ENCODE results near the gene THADA. TPM values are rescaled to one million over a fixed set of nuclear protein-coding genes. Genes with fewer than 3 reads are reported as not detected.
A peak's percentile ranks its signal among the peaks of the same experiment; 100 is the strongest.

THADA gene
- total and polyA plus RNA-seq, 2 donors (not counting 3 experiments of a cell fraction or from before 2014, with no cell fraction given), result 22.6 to 25.3 TPM

GRCh38 chr2:43239981-43240765 is 355.7 kb downstream of the THADA start:
- Histone ChIP-seq H3K9me3 (replicated peaks; ENCODE audit: control insufficient read depth, insufficient read depth, low read length) (no peaks in the 10 kb centered on the region), H3K27me3 (ENCODE audit: control insufficient read depth in 2 of 2, insufficient read depth in 2 of 2, low read length in 2 of 2) (no peaks in the 10 kb centered on the region), H3K79me2 (ENCODE audit: control insufficient read depth, insufficient read depth, low read length) (no peaks in the 10 kb centered on the region), H3K9me1 (replicated peaks; ENCODE audit: control insufficient read depth, extremely low read depth, insufficient read depth, low read length) (no peaks in the 10 kb centered on the region), H2AFZ (ENCODE audit: low read depth, low read length) (no peak overlapping the region), H3K9ac (replicated peaks; ENCODE audit: extremely low read depth, insufficient read depth, low read length) (no peak overlapping the region), H3K4me3 (replicated peaks in 1 of 3; ENCODE audit: insufficient read depth in 1 of 3, low read depth in 1 of 3, low read length in 3 of 3) (no peak overlapping the region), H3K4me1 (ENCODE audit: control insufficient read depth, extremely low read depth, insufficient read depth, low read length) (no peaks in the 10 kb centered on the region), H3K36me3 (ENCODE audit: control insufficient read depth in 2 of 2, extremely low read depth in 1 of 2, insufficient read depth in 2 of 2, low read length in 2 of 2) (peaks cover 0 to 1% of the 10 kb centered on the region in 2 experiments), H3K27ac (ENCODE audit: insufficient read depth, low read depth, low read length) (no peak overlapping the region), H4K20me1 (replicated peaks; ENCODE audit: control insufficient read depth, extremely low read depth, insufficient read depth, low read length) (no peaks in the 10 kb centered on the region), H3K4me2 (ENCODE audit: insufficient read depth, low read length) (no peak overlapping the region)
- CTCF ChIA-PET, result interaction anchor here (0.6 to 1.9 kb wide), 6 partner anchors 11 to 302 kb away, joined by 3 to 7 read pairs (median 3); no protein-coding TSS in a partner anchor
- intact Hi-C loops (cut with micrococcal nuclease), result no loop called here
- DNase-seq (ENCODE audit: low read depth, low spot score) (no peak), FAIRE-seq (no peak)
- no TSS peak for BruUV-seq (replicated peaks)
- POLR2A ChIA-PET, result no interaction called here
- dilution Hi-C loops (cut with MboI; ENCODE audit: extremely low pct_ligation_motif_present, low sequenced_read_pairs), result no loop called here
- TF ChIP-seq EZH2 (IDR thresholded peaks at IDR 0.05; ENCODE audit: borderline replicate concordance, low read depth, low read length, severe bottlenecking), result no peak
- TF ChIP-seq, protein P1, sequence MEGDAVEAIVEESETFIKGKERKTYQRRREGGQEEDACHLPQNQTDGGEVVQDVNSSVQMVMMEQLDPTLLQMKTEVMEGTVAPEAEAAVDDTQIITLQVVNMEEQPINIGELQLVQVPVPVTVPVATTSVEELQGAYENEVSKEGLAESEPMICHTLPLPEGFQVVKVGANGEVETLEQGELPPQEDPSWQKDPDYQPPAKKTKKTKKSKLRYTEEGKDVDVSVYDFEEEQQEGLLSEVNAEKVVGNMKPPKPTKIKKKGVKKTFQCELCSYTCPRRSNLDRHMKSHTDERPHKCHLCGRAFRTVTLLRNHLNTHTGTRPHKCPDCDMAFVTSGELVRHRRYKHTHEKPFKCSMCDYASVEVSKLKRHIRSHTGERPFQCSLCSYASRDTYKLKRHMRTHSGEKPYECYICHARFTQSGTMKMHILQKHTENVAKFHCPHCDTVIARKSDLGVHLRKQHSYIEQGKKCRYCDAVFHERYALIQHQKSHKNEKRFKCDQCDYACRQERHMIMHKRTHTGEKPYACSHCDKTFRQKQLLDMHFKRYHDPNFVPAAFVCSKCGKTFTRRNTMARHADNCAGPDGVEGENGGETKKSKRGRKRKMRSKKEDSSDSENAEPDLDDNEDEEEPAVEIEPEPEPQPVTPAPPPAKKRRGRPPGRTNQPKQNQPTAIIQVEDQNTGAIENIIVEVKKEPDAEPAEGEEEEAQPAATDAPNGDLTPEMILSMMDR (IDR thresholded peaks at IDR 0.05; ENCODE audit: extremely low read depth in 1 of 2, insufficient read depth in 1 of 2, low read depth in 1 of 2, low read length in 2 of 2), result peak in 1 of 2 donors; percentile 10

- dilution Hi-C loops (cut with MboI; ENCODE audit: extremely low pct_ligation_motif_present, low sequenced_read_pairs) (no loop called here), intact Hi-C loops (cut with micrococcal nuclease) (no loop called here)
- Histone ChIP-seq H3K4me2 (ENCODE audit: insufficient read depth, low read length) (no peak overlapping the region), H3K4me3 (replicated peaks in 1 of 3; ENCODE audit: insufficient read depth in 1 of 3, low read depth in 1 of 3, low read length in 3 of 3) (no peak overlapping the region), H3K36me3 (ENCODE audit: control insufficient read depth in 2 of 2, extremely low read depth in 1 of 2, insufficient read depth in 2 of 2, low read length in 2 of 2) (no peaks in the 10 kb centered on the region), H4K20me1 (replicated peaks; ENCODE audit: control insufficient read depth, extremely low read depth, insufficient read depth, low read length) (no peaks in the 10 kb centered on the region), H3K79me2 (ENCODE audit: control insufficient read depth, insufficient read depth, low read length) (no peaks in the 10 kb centered on the region), H3K9me1 (replicated peaks; ENCODE audit: control insufficient read depth, extremely low read depth, insufficient read depth, low read length) (no peaks in the 10 kb centered on the region), H3K9me3 (replicated peaks; ENCODE audit: control insufficient read depth, insufficient read depth, low read length) (no peaks in the 10 kb centered on the region), H3K27me3 (ENCODE audit: control insufficient read depth in 2 of 2, insufficient read depth in 2 of 2, low read length in 2 of 2) (no peaks in the 10 kb centered on the region), H2AFZ (ENCODE audit: low read depth, low read length) (no peak overlapping the region), H3K27ac (ENCODE audit: insufficient read depth, low read depth, low read length) (no peak overlapping the region), H3K4me1 (ENCODE audit: control insufficient read depth, extremely low read depth, insufficient read depth, low read length) (no peaks in the 10 kb centered on the region), H3K9ac (replicated peaks; ENCODE audit: extremely low read depth, insufficient read depth, low read length) (no peak overlapping the region)
- DNase-seq (ENCODE audit: low read depth, low spot score), result no peak
- TF ChIP-seq, protein P2, sequence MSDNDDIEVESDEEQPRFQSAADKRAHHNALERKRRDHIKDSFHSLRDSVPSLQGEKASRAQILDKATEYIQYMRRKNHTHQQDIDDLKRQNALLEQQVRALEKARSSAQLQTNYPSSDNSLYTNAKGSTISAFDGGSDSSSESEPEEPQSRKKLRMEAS (IDR thresholded peaks at IDR 0.05; ENCODE audit: insufficient read depth, insufficient read length), result no peak
- TF ChIP-seq MYC (IDR thresholded peaks at IDR 0.05; ENCODE audit: low read depth, low read length) (no peak), FOS (IDR thresholded peaks at IDR 0.05; ENCODE audit: borderline replicate concordance, insufficient read depth, low read length) (no peak), JUN (IDR thresholded peaks at IDR 0.05; ENCODE audit: borderline replicate concordance, insufficient read depth, insufficient read length, low read depth) (no peak), GATA2 (IDR thresholded peaks at IDR 0.05; ENCODE audit: insufficient read depth, insufficient read length, low read depth, low read length) (no peak), POLR2A (IDR thresholded peaks at IDR 0.05; ENCODE audit: low read depth, low read length) (no peak), POLR2AphosphoS5 (IDR thresholded peaks at IDR 0.05; ENCODE audit: insufficient read depth, low read depth, low read length) (no peak), EZH2 (IDR thresholded peaks at IDR 0.05; ENCODE audit: borderline replicate concordance, low read depth, low read length, severe bottlenecking) (no peak)
- TF ChIP-seq, protein P1 (IDR thresholded peaks at IDR 0.05; ENCODE audit: extremely low read depth in 1 of 2, insufficient read depth in 1 of 2, low read depth in 1 of 2, low read length in 2 of 2), result no peak
- no peak for FAIRE-seq
- ChIA-PET POLR2A (no interaction called here), CTCF (interaction anchor here (1.3 kb wide), 1 partner anchor 245 kb away, joined by 4 read pairs; no protein-coding TSS in a partner anchor)
- BruUV-seq (replicated peaks), result no TSS peak
Measured at GRCh38 chr2:43238813-43239212, 357.0 kb downstream of the THADA start.

Measured in endothelial cell of umbilical vein (primary cell).